WTC11 (cell line): Measurements from ENCODE around the gene NUAK2. TPM values are rescaled to one million over a fixed set of nuclear protein-coding genes. Genes with fewer than 3 reads are reported as not detected.

Experiments used
- AFF4 ChIP-seq: sonication (generic); formaldehyde crosslinking; IDR thresholded peaks from 2 replicates; pipeline ENCODE4 v1.8.1; 2023; ENCODE audit warnings: mild to moderate bottlenecking, missing genetic modification reagents, borderline replicate concordance
- AR ChIP-seq: fragments of 250-450 bp; sonication (Bioruptor Pico); IDR thresholded peaks from 2 replicates; pipeline ENCODE4 v1.9.0; 2021; ENCODE audit warnings: mild to moderate bottlenecking
- ARID4B ChIP-seq: sonication (generic); formaldehyde crosslinking; IDR thresholded peaks from 2 replicates; pipeline ENCODE4 v1.8.0; 2023; ENCODE audit warnings: missing genetic modification reagents, mild to moderate bottlenecking, borderline replicate concordance
- ATF3 ChIP-seq: sonication (generic); formaldehyde crosslinking; conservative IDR thresholded peaks from 2 replicates; pipeline ENCODE4 v1.8.1; 2022; ENCODE audit warnings: mild to moderate bottlenecking, missing genetic modification reagents
- FOXJ3 ChIP-seq: sonication (generic); formaldehyde crosslinking; IDR thresholded peaks from 2 replicates; pipeline ENCODE4 v1.9.0; 2021; ENCODE audit warnings: missing genetic modification reagents, mild to moderate bottlenecking, borderline replicate concordance
- FOXK1 ChIP-seq: sonication (generic); formaldehyde crosslinking; IDR thresholded peaks from 2 replicates; pipeline ENCODE4 v1.8.0; 2022; ENCODE audit warnings: mild to moderate bottlenecking, moderate library complexity, missing genetic modification reagents
- FOXP4 ChIP-seq: sonication (generic); formaldehyde crosslinking; IDR thresholded peaks from 2 replicates; pipeline ENCODE4 v1.8.0; 2022; ENCODE audit warnings: mild to moderate bottlenecking, missing genetic modification reagents
- GABPB1 ChIP-seq: sonication (generic); formaldehyde crosslinking; IDR thresholded peaks from 2 replicates; pipeline ENCODE4 v1.8.1; 2023; ENCODE audit warnings: mild to moderate bottlenecking, missing genetic modification reagents
- HMGA2 ChIP-seq: fragments of 250-450 bp; sonication (Bioruptor Pico); IDR thresholded peaks from 2 replicates; pipeline ENCODE4 v1.4.0; 2021; ENCODE audit warnings: mild to moderate bottlenecking, moderate library complexity
- MYBL2 ChIP-seq: sonication (generic); formaldehyde crosslinking; IDR thresholded peaks from 2 replicates; pipeline ENCODE4 v1.8.1; 2023; ENCODE audit warnings: mild to moderate bottlenecking, moderate library complexity, missing genetic modification reagents
- NFE2L1 ChIP-seq: sonication (generic); formaldehyde crosslinking; IDR thresholded peaks from 2 replicates; pipeline ENCODE4 v1.8.1; 2023; ENCODE audit warnings: missing genetic modification reagents
- NFYB ChIP-seq: sonication (generic); formaldehyde crosslinking; conservative IDR thresholded peaks from 2 replicates; pipeline ENCODE4 v1.8.0; 2022; ENCODE audit warnings: low read depth, missing genetic modification reagents
- NR2C2 ChIP-seq: sonication (generic); formaldehyde crosslinking; IDR thresholded peaks from 2 replicates; pipeline ENCODE4 v1.8.0; 2022; ENCODE audit warnings: mild to moderate bottlenecking, missing genetic modification reagents
- RORB ChIP-seq: fragments of 250-450 bp; sonication (Bioruptor Pico); IDR thresholded peaks from 2 replicates; pipeline ENCODE4 v1.9.0; 2021; ENCODE audit warnings: mild to moderate bottlenecking
- SMAD4 ChIP-seq: sonication (generic); formaldehyde crosslinking; IDR thresholded peaks from 2 replicates; pipeline ENCODE4 v1.8.0; 2022; ENCODE audit warnings: mild to moderate bottlenecking, missing genetic modification reagents
- SOX15 ChIP-seq: fragments of 250-450 bp; sonication (Bioruptor Pico); IDR thresholded peaks from 2 replicates; pipeline ENCODE4 v1.9.0; 2021; ENCODE audit warnings: mild to moderate bottlenecking
- TEAD4 ChIP-seq: sonication (generic); formaldehyde crosslinking; IDR thresholded peaks from 2 replicates; pipeline ENCODE4 v1.8.0; 2022; ENCODE audit warnings: mild to moderate bottlenecking, missing genetic modification reagents
- USF1 ChIP-seq: sonication (generic); formaldehyde crosslinking; IDR thresholded peaks from 2 replicates; pipeline ENCODE4 v1.8.0; 2022; ENCODE audit warnings: mild to moderate bottlenecking, missing genetic modification reagents
- USF2 ChIP-seq: sonication (generic); formaldehyde crosslinking; IDR thresholded peaks from 2 replicates; pipeline ENCODE4 v1.8.1; 2023; ENCODE audit warnings: mild to moderate bottlenecking, missing genetic modification reagents, moderate library complexity
- ZBTB21 ChIP-seq: sonication (generic); formaldehyde crosslinking; IDR thresholded peaks from 2 replicates; pipeline ENCODE4 v1.8.1; 2023; ENCODE audit warnings: mild to moderate bottlenecking, missing genetic modification reagents, borderline replicate concordance
- ZBTB43 ChIP-seq: sonication (generic); formaldehyde crosslinking; IDR thresholded peaks from 2 replicates; pipeline ENCODE4 v1.8.1; 2023; ENCODE audit warnings: mild to moderate bottlenecking, missing genetic modification reagents
- ZNF416 ChIP-seq: fragments of 250-450 bp; sonication (Bioruptor Pico); IDR thresholded peaks from 2 replicates; pipeline ENCODE4 v1.9.0; 2021; ENCODE audit warnings: mild to moderate bottlenecking, inconsistent platforms
- total RNA-seq: library from RNA; stranded (reverse); gene quantifications from 3 replicates; pipeline ENCODE4 v1.2.3, GENCODE V29; 2021

Gene NUAK2
- total RNA-seq, 1 experiment from 2014 or later: 8.7 TPM

GRCh38 chr1:205301205-205301821, 20.2 kb downstream of the NUAK2 start (continued):
- TF ChIP-seq ARID4B (CRISPR knock-in tag) (peak; percentile 62; the same call in 1 of the 2 replicates), FOXJ3 (CRISPR knock-in tag) (peak; percentile 46; the same call in 1 of the 2 replicates), GABPB1 (CRISPR knock-in tag) (peak; percentile 46; the same call in 1 of the 2 replicates), AR (CRISPR knock-in tag) (peak; percentile 23; the same call in 1 of the 2 replicates), USF1 (CRISPR knock-in tag) (peak; percentile 48; the same call in 1 of the 2 replicates), NFYB (CRISPR knock-in tag) (no peak), RORB (no peak), ATF3 (CRISPR knock-in tag) (no peak), ZNF416 (CRISPR knock-in tag) (no peak), SOX15 (CRISPR knock-in tag) (no peak), HMGA2 (no peak), FOXP4 (peak; percentile 82; the same call in 1 of the 2 replicates), USF2 (no peak), AFF4 (CRISPR knock-in tag) (peak; percentile 50; the same call in 1 of the 2 replicates), TEAD4 (CRISPR knock-in tag) (peak; percentile 99), ZBTB21 (CRISPR knock-in tag) (0 out of 2 replicates have a peak, but pooled peaks have one; percentile 62), ZBTB43 (no peak), SMAD4 (CRISPR knock-in tag) (no peak), MYBL2 (CRISPR knock-in tag) (peak; percentile 60; the same call in 1 of the 2 replicates), NR2C2 (no peak), NFE2L1 (CRISPR knock-in tag) (peak; percentile 74; the same call in 1 of the 2 replicates), FOXK1 (peak; percentile 74)
